GM18858 (cell line): ENCODE results near the gene PCDHGB5.
"Not testable (repeated sequence)": the region's sequence is repeated elsewhere in the genome, so short reads cannot be mapped to it uniquely, and the experiment has no call there.

ENCODE experiments used
- ATAC-seq: cut with Tn5 transposase; IDR thresholded peaks from one replicate; pipeline ENCODE4 v1.9.1; 2021; ENCODE audit not compliant: unreplicated experiment

The PCDHGB5 gene

GRCh38 chr5:141409598-141410306, 12.0 kb downstream of the PCDHGB5 start:
- ATAC-seq = no peak

DNA sequence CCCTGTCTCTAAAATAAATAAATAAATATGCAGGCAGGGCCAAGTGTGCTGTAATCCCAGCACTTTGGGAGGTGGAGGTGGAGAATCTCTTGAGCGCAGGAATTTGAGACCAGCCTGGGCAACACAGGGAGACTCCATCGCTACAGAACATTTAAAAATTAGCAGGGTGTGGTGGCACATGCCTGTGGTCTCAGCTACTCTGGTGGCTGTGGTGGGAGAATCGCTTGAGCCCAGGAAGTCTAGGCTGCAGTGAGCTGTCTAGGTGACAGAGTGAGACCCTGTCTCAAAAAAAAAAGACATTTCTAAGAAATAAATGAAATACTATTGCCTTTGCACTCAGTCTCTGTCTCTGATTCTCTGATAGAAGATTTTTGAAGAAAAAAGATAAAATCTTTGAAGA, 13.8 kb downstream of the PCDHGB5 start:
- no peak for ATAC-seq

GRCh38 chr5:141412854-141413539, 15.2 kb downstream of the PCDHGB5 start, which contains the start of gene PCDHGA10:
Gene PCDHGA10 (plus strand): TSS chr5:141412987. CDS start chr5:141413176, 189 bp downstream.
- ATAC-seq = peak; percentile 68

- no peak for ATAC-seq
Measured at GRCh38 chr5:141413540-141414069, 15.9 kb downstream of the PCDHGB5 start.

- ATAC-seq = not testable (repeated sequence)
Measured at GRCh38 chr5:141414548-141415274, 17.0 kb downstream of the PCDHGB5 start.

DNA sequence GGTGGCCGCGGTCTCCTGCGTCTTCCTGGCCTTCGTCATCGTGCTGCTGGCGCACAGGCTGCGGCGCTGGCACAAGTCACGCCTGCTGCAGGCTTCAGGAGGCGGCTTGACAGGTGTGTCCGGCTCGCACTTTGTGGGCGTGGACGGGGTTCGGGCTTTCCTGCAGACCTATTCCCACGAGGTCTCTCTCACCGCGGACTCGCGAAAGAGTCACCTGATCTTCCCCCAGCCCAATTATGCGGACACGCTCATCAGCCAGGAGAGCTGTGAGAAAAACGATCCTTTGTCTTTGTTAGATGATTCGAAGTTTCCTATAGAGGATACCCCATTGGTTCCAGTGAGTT, 17.5 kb downstream of the PCDHGB5 start:
- ATAC-seq = not testable (repeated sequence)

- ATAC-seq = peak; percentile 65
Measured at GRCh38 chr5:141417494-141418172, 19.9 kb downstream of the PCDHGB5 start, which contains the start of gene PCDHGB7. Gene PCDHGB7 (plus strand): TSS chr5:141417677. CDS start chr5:141417860, 183 bp downstream.

DNA sequence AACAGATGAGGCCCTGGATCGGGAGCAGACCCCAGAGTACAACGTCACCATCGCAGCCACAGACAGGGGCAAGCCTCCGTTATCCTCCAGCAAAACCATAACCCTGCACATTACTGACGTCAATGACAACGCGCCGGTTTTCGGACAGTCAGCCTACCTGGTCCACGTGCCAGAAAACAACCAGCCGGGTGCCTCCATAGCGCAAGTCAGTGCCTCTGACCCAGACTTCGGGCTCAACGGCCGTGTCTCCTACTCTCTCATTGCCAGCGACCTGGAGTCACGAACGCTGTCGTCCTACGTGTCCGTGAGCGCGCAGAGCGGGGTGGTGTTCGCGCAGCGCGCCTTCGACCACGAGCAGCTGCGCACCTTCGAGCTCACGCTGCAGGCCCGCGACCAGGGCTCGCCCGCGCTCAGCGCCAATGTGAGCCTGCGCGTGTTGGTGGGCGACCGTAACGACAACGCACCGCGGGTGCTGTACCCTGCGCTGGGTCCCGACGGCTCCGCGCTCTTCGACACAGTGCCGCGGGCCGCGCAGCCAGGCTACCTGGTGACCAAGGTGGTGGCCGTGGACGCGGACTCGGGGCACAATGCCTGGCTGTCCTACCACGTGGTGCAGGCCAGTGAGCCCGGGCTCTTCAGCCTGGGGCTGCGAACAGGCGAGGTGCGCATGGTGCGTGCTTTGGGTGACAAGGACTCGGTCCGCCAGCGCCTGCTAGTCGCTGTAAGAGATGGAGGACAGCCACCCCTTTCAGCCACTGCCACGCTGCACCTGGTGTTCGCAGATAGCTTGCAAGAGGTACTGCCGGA, 21.5 kb downstream of the PCDHGB5 start:
- no peak for ATAC-seq

GRCh38 chr5:141420855-141421488, 23.2 kb downstream of the PCDHGB5 start, which contains the start of gene PCDHGA11:
Gene PCDHGA11 (plus strand): TSS chr5:141421051. CDS start chr5:141421228, 177 bp downstream.
- ATAC-seq = no peak

DNA sequence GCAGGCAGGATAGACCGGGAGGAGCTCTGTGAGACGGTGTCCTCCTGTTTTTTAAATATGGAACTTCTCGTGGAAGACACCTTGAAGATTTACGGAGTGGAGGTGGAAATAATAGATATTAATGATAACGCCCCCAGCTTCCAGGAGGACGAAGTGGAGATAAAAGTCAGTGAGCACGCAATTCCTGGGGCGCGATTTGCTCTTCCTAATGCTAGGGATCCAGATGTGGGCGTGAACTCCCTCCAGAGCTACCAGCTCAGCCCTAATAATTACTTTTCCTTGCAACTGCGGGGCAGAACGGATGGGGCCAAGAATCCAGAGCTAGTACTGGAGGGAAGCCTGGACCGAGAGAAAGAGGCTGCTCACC, 23.7 kb downstream of the PCDHGB5 start:
- no peak for ATAC-seq

GRCh38 chr5:141422742-141423291, 25.1 kb downstream of the PCDHGB5 start:
- ATAC-seq = no peak

- no peak for ATAC-seq
Measured at GRCh38 chr5:141427783-141428426, 30.2 kb downstream of the PCDHGB5 start.

DNA sequence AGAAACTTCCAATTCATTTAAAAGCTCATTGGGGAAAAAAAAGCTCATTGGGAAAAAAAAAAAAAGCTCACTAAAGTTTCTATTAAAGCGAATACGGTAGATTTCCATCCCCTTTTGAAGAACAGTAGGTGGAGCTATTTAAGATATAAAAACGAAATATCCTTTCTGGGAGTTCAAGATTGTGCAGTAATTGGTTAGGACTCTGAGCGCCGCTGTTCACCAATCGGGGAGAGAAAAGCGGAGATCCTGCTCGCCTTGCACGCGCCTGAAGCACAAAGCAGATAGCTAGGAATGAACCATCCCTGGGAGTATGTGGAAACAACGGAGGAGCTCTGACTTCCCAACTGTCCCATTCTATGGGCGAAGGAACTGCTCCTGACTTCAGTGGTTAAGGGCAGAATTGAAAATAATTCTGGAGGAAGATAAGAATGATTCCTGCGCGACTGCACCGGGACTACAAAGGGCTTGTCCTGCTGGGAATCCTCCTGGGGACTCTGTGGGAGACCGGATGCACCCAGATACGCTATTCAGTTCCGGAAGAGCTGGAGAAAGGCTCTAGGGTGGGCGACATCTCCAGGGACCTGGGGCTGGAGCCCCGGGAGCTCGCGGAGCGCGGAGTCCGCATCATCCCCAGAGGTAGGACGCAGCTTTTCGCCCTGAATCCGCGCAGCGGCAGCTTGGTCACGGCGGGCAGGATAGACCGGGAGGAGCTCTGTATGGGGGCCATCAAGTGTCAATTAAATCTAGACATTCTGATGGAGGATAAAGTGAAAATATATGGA, 32.8 kb downstream of the PCDHGB5 start, which contains the start of gene PCDHGA12:
TSS of gene PCDHGA12 (plus strand) at position 176 of the 782 bp plus-strand sequence. CDS start at position 429, 253 bp downstream.
- peak; percentile 72 for ATAC-seq

GRCh38 chr5:141431286-141431685, 33.5 kb downstream of the PCDHGB5 start:
- ATAC-seq = no peak

- ATAC-seq = not testable (repeated sequence)
Measured at GRCh38 chr5:141432308-141432707, 34.6 kb downstream of the PCDHGB5 start.

DNA sequence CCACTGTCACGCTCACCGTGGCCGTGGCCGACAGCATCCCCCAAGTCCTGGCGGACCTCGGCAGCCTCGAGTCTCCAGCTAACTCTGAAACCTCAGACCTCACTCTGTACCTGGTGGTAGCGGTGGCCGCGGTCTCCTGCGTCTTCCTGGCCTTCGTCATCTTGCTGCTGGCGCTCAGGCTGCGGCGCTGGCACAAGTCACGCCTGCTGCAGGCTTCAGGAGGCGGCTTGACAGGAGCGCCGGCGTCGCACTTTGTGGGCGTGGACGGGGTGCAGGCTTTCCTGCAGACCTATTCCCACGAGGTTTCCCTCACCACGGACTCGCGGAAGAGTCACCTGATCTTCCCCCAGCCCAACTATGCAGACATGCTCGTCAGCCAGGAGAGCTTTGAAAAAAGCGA, 35.0 kb downstream of the PCDHGB5 start:
- ATAC-seq = not testable (repeated sequence)

DNA sequence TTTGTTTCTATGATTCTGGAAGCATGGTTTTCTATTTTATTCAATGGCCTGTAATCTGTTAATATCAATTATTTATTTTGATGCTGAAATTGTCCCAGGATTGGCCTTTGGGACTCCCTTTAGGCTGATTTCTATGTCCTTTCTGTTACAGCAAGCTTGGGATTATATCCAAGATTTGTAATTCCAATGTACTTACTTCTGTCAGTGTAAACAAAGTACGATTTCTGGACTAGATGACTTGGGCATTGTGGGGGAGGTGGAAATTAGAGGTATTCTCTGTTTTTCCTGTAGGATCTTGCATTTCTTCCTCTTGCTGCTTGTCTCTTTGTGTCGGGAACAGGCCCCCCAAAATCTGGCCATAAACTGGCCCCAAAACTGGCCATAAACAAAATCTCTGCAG, 36.3 kb downstream of the PCDHGB5 start:
- ATAC-seq = no peak

- no peak for ATAC-seq
Measured at GRCh38 chr5:141437221-141437620, 39.5 kb downstream of the PCDHGB5 start.
